ENCODE data around the gene FATE1.

GRCh38 chrX:151763711-151764110 is 47.9 kb downstream of the FATE1 start:
- TF ChIP-seq CTCF (IDR thresholded peaks at IDR 0.05 in 4 of 5, conservative IDR thresholded peaks at IDR 0.05 in 1 of 5) (no peak), POLR2A (IDR thresholded peaks at IDR 0.05) (no peak)

All from gastrocnemius medialis (tissue), 4 donors.